Stimulated activated CD4-positive, alpha-beta T cell treated with anti-CD3 and anti-CD28 coated beads, Interleukin-1b, Interleukin-23, amount 100 ng/mL, for 48 hours (primary cell): ENCODE results near the gene ARHGEF3.
"Not testable (repeated sequence)": the region's sequence is repeated elsewhere in the genome, so short reads cannot be mapped to it uniquely, and the experiment has no call there.

Experiments used
- DNase-seq: peaks from one replicate; pipeline ENCODE4 v3.0.0-alpha.2; 2020

ARHGEF3 gene

GRCh38 chr3:56720849-56721248 lies 80.9 kb downstream of the ARHGEF3 start:
- DNase-seq = no peak

GRCh38 chr3:56718809-56719208 lies 82.9 kb downstream of the ARHGEF3 start:
- not testable (repeated sequence) for DNase-seq

GRCh38 chr3:56711344-56711743 lies 90.4 kb downstream of the ARHGEF3 start:
- no peak for DNase-seq

GRCh38 chr3:56707412-56707811 lies 94.3 kb downstream of the ARHGEF3 start:
- DNase-seq = not testable (repeated sequence)

- DNase-seq = no peak
Observed at GRCh38 chr3:56706629-56707028, 95.1 kb downstream of the ARHGEF3 start.

- no peak for DNase-seq
Observed at GRCh38 chr3:56704706-56705105, 97.0 kb downstream of the ARHGEF3 start.

GRCh38 chr3:56702490-56703315 lies 99.0 kb downstream of the ARHGEF3 start:
- DNase-seq = peak; percentile 23

- no peak for DNase-seq
Observed at GRCh38 chr3:56700151-56700550, 101.6 kb downstream of the ARHGEF3 start.

- no peak for DNase-seq
Observed at GRCh38 chr3:56694867-56695683, 106.7 kb downstream of the ARHGEF3 start.

GRCh38 chr3:56693750-56694149 lies 108.0 kb downstream of the ARHGEF3 start:
- DNase-seq = no peak

GRCh38 chr3:56692520-56693433 lies 109.0 kb downstream of the ARHGEF3 start:
- peak; percentile 19 for DNase-seq

- DNase-seq = not testable (repeated sequence)
Observed at GRCh38 chr3:56692001-56692365, 109.8 kb downstream of the ARHGEF3 start.

GRCh38 chr3:56691165-56692000 lies 110.4 kb downstream of the ARHGEF3 start:
- DNase-seq = no peak

- no peak for DNase-seq
Observed at GRCh38 chr3:56689303-56689702, 112.4 kb downstream of the ARHGEF3 start.

- DNase-seq = no peak
Observed at GRCh38 chr3:56688191-56688590, 113.6 kb downstream of the ARHGEF3 start.

- DNase-seq = no peak
Observed at GRCh38 chr3:56684029-56684428, 117.7 kb downstream of the ARHGEF3 start.

GRCh38 chr3:56683122-56683817 lies 118.5 kb downstream of the ARHGEF3 start, which contains the start of gene TASOR:
TSS of gene TASOR (minus strand) at chr3:56683265. CDS start at chr3:56683006, 259 bp downstream.
- peak; percentile 87 for DNase-seq

- DNase-seq = peak; percentile 80
Observed at GRCh38 chr3:56682462-56683121, 119.2 kb downstream of the ARHGEF3 start.

GRCh38 chr3:56681984-56682461 lies 119.7 kb downstream of the ARHGEF3 start:
- DNase-seq = no peak

GRCh38 chr3:56680054-56680580 lies 121.6 kb downstream of the ARHGEF3 start:
- DNase-seq = no peak
